Medulla oblongata (tissue), 1 donor: ENCODE measurements around the gene PROX2.

Source experiments
- DNase-seq: peaks from one replicate; pipeline ENCODE4 v3.0.0-alpha.2; 2015; ENCODE audit errors: extremely low spot score

The PROX2 gene

DNA sequence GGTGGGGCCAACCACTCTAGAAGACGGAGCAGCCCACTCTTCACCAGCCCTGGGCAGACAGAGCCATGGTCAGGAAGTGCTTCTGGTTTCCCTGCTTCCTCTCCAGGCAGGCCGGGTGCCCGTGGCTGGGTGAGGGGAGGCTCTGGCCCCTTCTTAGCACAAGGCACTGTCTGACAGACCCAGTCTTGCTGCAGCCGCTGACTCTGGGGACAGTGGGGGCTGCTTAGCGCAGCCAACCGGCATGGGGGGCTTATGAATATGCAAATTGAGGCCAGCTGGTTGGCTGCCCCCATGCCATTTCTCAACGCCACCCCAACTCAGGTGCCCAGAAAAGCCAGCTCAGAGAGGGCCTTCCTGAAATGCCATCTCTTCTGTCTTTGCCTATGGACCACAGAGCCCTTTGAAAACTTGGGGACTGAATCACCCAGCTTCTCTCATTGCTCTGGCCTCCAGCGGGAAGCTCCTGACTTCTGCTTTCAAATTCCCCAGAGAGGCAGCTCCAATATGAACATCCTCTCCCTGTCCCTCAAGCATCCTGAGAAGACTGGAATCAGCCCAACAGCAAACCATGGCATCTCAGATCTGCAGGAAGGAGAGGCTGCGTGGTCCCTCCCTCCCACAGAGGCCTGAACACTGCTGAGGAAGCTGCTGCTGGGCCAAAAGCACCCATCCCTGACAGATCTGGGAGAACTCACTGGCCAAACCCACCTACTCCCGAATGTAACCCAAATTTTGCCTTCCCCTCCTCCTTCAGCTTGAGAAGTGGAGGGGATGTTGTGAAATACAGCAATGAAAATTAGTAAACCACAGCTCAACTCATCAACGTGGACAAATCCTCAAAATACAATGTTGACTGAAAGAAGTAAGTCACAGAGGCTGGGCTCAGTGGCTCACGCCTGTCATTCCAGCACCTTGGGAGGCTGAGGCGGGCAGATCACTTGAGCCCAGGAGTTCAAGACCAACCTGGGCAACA is at the start of gene PROX2:
TSS of gene PROX2 (minus strand) at position 205 of the 973 bp plus-strand sequence. CDS start 12,311 bp downstream, outside the sequence.
- DNase-seq: peak; percentile 39

DNA sequence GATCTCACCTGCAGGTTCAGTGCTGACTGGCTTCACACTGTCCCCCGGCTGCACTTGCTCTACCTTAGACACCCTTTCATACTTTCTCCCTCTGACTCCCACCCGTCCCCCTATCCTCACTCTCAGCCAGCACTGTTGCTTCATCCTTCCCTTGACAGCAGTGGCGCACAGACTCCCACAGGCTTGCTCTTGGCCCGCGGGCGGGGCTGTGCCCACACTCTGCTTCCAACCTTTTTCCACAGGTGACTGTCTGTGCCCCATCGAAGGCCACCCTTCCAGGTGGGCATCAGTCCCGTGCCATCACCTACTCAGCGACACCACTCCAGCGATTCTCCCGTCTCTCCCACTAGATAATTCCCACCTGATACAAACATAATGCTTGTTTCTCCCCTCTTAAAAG is 48.1 kb upstream of the PROX2 start:
- no peak for DNase-seq

GRCh38 chr14:74922752-74923401 is 46.9 kb upstream of the PROX2 start, which contains the start of gene RPS6KL1:
TSS of gene RPS6KL1 (minus strand) at chr14:74923260. CDS start at chr14:74921541, 1,719 bp downstream.
- peak; percentile 92 for DNase-seq

DNA sequence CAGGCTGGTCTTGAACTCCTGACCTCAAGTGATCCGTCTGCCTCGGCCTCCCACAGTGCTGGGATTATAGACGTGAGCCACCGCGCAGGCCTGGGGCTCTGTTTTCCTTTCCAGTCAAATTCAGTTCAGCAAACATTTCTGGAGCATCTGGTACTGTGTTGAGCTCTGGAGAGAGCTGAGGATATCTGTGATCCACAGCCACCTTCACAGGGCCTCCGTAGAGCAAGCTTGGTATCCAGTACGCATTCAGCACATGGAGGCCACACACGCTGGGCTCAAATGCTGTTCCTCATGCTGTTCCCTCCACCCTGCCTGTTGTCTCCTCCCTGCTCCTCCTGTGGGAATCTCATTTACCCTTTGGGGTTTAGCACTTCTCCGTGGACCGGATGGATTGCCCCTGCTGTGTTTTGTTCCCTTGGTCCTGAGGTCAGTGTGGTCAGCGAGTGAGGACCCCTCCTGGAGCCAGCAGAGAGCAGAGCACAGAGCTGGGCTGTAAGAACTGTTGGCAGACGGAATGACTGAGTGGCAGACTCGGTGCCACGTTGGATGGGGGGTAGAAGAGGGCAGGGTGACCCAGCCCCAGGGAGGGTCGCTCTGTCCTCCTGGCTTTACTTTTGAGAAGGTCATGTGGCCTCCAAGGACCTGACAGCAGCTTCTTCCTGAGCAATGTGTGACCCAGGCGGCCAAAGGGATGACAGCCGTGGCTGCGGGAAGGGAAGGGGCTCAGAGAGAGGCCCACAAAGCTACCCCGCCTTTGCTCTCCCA is 46.2 kb upstream of the PROX2 start:
- no peak for DNase-seq

- no peak for DNase-seq
Measured at GRCh38 chr14:74921053-74921620, 45.2 kb upstream of the PROX2 start.

DNA sequence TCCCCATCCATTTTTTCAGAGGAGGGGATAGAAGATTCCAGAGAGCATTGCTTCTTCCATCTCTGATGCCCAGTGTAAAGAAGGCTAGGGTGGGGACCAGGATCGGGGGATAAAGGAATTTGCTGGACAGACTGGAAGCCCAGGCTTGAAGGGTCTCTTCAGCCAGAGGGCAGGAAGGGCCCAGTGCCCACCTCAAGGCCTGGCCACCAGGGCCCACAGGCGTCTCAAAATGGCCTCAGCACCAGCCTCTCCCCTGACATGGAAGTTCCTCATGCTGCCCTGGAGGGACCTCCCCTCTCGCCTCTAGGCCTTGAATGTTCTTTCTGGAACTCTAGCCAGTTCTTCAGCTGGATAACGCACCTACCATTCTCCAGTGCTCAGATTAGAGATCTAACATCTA is 44.3 kb upstream of the PROX2 start:
- no peak for DNase-seq

- DNase-seq: no peak
Measured at GRCh38 chr14:74919421-74920165, 43.6 kb upstream of the PROX2 start.

DNA sequence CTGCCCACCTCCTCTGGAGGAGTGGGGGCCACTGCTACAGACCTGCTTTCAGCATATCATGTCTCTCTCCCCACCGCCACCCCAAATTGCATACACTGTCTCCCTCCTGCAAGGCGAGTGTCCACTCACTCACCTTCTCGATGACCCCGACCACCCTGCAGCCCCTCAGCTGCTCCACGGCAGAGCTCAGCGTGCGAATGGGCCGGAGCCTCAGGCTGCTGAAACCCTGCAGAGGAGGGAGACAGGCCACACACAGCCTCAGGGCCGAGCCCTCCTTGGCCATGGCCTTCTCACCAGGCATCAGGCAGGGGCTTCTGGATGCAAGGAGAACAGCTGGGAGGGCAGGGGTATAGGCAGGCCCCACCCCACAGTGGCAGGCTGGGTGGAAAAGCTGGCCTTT is 42.4 kb upstream of the PROX2 start:
- DNase-seq: no peak

DNA sequence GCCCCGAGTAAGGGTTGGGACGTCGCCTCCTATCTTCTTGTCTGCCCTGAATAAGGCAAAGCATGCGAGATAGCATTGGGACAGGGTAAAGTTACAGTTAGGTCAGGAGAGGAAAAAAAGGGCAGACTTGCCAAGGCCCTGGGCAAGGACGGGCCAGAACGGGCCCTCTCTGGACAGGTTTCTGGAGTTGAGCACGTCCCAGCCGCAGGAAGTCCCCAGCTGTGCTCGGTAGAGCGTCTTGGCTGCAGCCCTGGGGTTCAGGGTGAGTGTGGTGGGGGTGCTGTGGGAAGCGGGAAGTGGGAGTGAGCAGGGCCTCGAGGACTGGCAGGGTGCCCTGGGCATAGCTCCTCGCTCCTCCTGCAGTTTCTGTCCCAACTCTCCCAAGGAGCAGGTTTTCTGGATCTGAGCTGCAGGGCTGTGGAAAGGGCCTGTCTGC is 41.7 kb upstream of the PROX2 start:
- DNase-seq: peak; percentile 63

- DNase-seq: no peak
Measured at GRCh38 chr14:74917178-74917543, 41.2 kb upstream of the PROX2 start.

GRCh38 chr14:74915826-74916225 is 39.9 kb upstream of the PROX2 start:
- no peak for DNase-seq

DNA sequence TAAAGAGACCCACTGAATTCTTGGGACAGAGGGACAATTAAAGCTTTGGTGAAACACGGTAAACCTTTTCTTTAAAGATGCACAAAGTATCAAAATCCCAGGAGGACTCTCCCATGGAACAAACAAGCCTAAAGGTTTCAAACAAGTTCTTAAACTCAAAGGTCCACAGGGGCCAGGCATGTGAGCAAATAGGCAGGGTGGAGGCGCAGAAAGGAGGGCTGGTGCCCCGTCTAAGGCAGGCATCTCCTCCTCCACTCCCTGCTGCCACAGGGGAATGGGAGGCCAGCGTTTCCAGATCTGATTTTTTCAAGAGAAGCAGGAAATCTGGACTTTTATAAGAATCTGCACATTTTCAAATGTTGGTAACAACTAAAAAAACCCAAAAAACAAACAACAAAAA is 39.5 kb upstream of the PROX2 start:
- DNase-seq: no peak

DNA sequence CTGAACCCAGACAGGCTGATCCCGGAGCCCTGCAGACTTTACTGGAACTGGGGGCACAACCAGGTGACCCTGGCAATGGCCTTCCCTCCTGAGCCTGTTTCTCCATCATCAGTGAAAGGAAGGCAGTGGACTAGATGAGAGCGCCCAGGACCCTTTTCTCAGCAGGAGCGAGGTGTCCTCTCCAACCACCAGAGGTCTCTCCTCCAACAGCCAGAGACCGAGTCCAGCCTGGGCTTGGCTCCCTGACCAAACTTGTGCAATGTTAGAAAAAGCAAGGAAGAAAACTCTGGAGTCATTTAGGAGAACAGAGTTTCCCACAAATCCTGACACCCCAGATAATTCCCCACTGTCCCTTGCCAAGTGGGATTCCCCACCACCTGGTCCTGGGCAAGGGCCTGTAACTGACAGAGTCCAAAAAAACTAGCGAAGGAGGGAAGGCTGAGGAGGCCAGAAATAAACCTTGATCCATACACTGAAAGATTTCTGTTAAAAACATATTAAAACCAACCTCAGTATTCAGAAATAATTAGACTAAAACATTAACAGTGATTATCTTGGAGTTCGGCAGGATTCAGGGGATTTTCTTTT is 38.1 kb upstream of the PROX2 start:
- DNase-seq: peak; percentile 90

- DNase-seq: no peak
Measured at GRCh38 chr14:74913393-74913910, 37.5 kb upstream of the PROX2 start.

- DNase-seq: no peak
Measured at GRCh38 chr14:74912801-74913200, 36.9 kb upstream of the PROX2 start.

DNA sequence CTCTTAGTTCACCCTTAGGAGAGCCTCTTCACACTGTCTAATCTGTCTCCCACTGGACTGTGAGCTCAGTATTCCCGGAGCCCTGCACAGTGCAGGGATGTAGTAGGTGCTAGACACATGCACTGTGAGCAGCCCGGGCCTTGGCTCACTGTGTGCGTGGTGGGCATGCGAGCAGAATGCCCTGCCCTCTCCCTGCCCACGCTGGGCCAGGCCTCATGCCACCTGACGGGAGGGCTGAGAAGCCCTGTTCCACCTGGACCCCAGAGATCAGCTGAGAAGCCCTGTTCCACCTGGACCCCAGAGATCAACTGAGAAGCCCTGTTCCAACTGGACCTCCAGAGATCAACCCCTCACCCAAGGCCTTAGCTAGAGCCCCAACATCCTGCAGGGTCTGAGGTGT is 36.2 kb upstream of the PROX2 start:
- no peak for DNase-seq

- no peak for DNase-seq
Measured at GRCh38 chr14:74911704-74912103, 35.8 kb upstream of the PROX2 start.

DNA sequence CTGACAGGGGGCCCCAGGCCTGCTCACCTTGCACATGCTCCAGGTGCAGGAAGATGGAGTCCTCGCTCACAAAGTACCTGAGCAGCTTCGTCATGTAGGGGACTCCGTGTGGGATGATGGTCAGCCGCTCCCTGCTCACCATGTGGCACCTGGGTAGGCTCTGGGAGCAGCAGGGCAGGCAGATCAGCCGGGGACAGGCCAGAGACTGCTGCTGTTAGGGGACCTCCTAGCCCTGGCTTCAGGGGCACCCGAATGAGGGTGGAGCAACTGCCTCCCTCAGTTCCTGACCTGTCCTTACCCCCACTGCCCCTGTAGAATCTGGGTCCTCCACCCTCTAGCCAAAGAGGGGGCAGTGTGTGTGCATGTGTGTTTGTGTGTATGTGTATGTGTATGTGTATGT is 35.3 kb upstream of the PROX2 start:
- DNase-seq: no peak

GRCh38 chr14:74910556-74910955 is 34.6 kb upstream of the PROX2 start:
- no peak for DNase-seq

GRCh38 chr14:74909911-74910310 is 34.0 kb upstream of the PROX2 start:
- DNase-seq: no peak
